Stomach (tissue), 4 donors: ENCODE results near the gene GORASP1.

Source experiments
- EP300 ChIP-seq: sonication (generic); formaldehyde crosslinking; IDR thresholded peaks from one replicate; pipeline ENCODE4 v1.6.1; 2017; ENCODE audit warnings: antibody characterized with exemption
- POLR2A ChIP-seq, 4 donors: fragments of 450-650 bp; IDR thresholded peaks; one replicate each; pipeline ENCODE4 v1.6.1; 2016; ENCODE audit warnings: antibody characterized with exemption in 4 of 4, control low read depth in 2 of 4, mild to moderate bottlenecking in 1 of 4, moderate library complexity in 1 of 4
- POLR2AphosphoS5 ChIP-seq, 3 donors: sonication (generic); formaldehyde crosslinking; IDR thresholded peaks; one replicate each; pipeline ENCODE4 v1.6.1; 2016; ENCODE audit warnings: antibody characterized with exemption in 3 of 3
- TF ChIP-seq, protein P1 (sequence below), 7 experiments: fragments of 450-650 bp in 4 of 7; fragments of 200-600 bp in 3 of 7; sonication (generic) in 3 of 7; IDR thresholded peaks; one replicate each; pipeline ENCODE4 v1.5.1; 2016 to 2019; ENCODE audit warnings: antibody characterized with exemption in 7 of 7, control low read depth in 2 of 7, mild to moderate bottlenecking in 1 of 7

DNA sequence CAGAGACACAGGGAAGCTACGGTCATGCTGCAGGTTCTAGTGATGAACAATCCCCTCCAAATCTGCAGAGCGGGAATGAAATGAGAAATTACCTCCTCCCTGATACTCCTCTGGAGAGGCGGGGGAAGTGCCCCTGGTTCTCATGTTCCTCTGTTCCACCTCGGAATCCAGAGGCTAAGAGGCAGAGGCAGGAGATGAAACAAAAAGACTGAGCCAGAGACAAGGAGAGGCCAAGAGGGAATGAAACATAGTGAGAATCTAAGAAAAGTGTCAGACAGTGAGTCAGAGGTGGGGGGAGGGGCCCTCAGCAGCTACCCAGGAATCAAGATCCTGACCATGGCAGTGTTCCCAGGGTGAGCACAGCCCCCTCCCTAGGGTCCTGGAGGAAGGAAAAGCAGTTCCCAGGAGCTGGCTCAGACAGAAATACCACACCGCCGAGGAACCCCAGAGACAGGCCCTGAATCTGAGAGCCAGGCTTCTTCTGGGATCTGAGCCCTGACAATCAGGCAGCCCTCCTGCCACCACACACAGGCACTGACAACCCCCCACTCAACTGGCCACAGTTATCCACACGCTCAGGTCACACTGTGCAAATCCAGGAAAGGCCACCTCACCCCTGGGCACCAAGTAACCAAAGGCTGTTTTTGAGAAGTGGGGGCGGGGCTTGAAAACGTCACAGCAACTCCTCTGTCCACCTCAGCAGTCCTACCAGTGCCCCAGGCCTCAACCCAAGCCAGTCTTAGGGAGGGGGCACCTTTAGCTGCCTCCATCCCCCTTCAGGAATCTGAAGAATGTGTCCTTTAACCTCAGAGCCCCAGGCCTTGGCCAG, 43.6 kb upstream of the GORASP1 start:
- TF ChIP-seq, protein P1, sequence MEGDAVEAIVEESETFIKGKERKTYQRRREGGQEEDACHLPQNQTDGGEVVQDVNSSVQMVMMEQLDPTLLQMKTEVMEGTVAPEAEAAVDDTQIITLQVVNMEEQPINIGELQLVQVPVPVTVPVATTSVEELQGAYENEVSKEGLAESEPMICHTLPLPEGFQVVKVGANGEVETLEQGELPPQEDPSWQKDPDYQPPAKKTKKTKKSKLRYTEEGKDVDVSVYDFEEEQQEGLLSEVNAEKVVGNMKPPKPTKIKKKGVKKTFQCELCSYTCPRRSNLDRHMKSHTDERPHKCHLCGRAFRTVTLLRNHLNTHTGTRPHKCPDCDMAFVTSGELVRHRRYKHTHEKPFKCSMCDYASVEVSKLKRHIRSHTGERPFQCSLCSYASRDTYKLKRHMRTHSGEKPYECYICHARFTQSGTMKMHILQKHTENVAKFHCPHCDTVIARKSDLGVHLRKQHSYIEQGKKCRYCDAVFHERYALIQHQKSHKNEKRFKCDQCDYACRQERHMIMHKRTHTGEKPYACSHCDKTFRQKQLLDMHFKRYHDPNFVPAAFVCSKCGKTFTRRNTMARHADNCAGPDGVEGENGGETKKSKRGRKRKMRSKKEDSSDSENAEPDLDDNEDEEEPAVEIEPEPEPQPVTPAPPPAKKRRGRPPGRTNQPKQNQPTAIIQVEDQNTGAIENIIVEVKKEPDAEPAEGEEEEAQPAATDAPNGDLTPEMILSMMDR (IDR thresholded peaks at IDR 0.05): no peak
- TF ChIP-seq POLR2A (IDR thresholded peaks at IDR 0.05) (no peak), POLR2AphosphoS5 (IDR thresholded peaks at IDR 0.05) (peak; percentile 27 to 80 (median 38)), EP300 (no peak)
